HEK293 (cell line): Measurements from ENCODE around the gene NDOR1.

Source experiments
- OVOL3 ChIP-seq: fragments of 450-650 bp; formaldehyde crosslinking; IDR thresholded peaks from 2 replicates; pipeline ENCODE4 v1.5.1; 2016; ENCODE audit warnings: missing biosample characterization, missing genetic modification characterization
- ZNF274 ChIP-seq, 2 experiments: fragments of 200-500 bp in 1 of 2; fragments of 450-650 bp in 1 of 2; sonication (Bioruptor generic) in 1 of 2; formaldehyde crosslinking in 1 of 2; IDR thresholded peaks; 2 replicates each; pipeline versions ENCODE4 v1.5.1 to v1.6.1; 2014 to 2016; ENCODE audit warnings: borderline replicate concordance in 1 of 2, inconsistent platforms in 1 of 2, low read length in 1 of 2, missing biosample characterization in 1 of 2, missing genetic modification characterization in 1 of 2
- ZNF530 ChIP-seq: fragments of 450-650 bp; formaldehyde crosslinking; IDR thresholded peaks from 2 replicates; pipeline ENCODE4 v1.5.1; 2016; ENCODE audit warnings: low read depth, missing biosample characterization, missing genetic modification characterization
- ZNF626 ChIP-seq: fragments of 450-650 bp; sonication (Bioruptor Pico); formaldehyde crosslinking; IDR thresholded peaks from 2 replicates; pipeline ENCODE4 v1.5.1; 2018; ENCODE audit warnings: missing biosample characterization, missing genetic modification characterization, inconsistent platforms
- ZSCAN30 ChIP-seq: fragments of 450-650 bp; IDR thresholded peaks from 2 replicates; pipeline ENCODE4 v1.5.1; 2018; ENCODE audit warnings: missing biosample characterization, mild to moderate bottlenecking, missing genetic modification characterization, moderate library complexity
- TF ChIP-seq, protein P1 (sequence below): fragments of 450-650 bp; formaldehyde crosslinking; IDR thresholded peaks from 2 replicates; pipeline ENCODE4 v1.5.1; 2016; ENCODE audit warnings: missing biosample characterization, missing genetic modification characterization
- TF ChIP-seq, protein P2 (sequence below): fragments of 450-650 bp; formaldehyde crosslinking; IDR thresholded peaks from 2 replicates; pipeline ENCODE4 v1.5.1; 2016; ENCODE audit warnings: missing biosample characterization, missing genetic modification characterization
- TF ChIP-seq, protein P3 (sequence below): fragments of 450-650 bp; formaldehyde crosslinking; IDR thresholded peaks from 2 replicates; pipeline ENCODE4 v1.5.1; 2017; ENCODE audit warnings: missing biosample characterization, missing genetic modification characterization
- TF ChIP-seq, protein P4 (sequence below): fragments of 450-650 bp; formaldehyde crosslinking; IDR thresholded peaks from 2 replicates; pipeline ENCODE4 v1.5.1; 2016; ENCODE audit warnings: missing biosample characterization, missing genetic modification characterization, borderline replicate concordance
- TF ChIP-seq, protein P5 (sequence below): fragments of 450-650 bp; formaldehyde crosslinking; IDR thresholded peaks from 2 replicates; pipeline ENCODE4 v1.5.1; 2016; ENCODE audit warnings: missing biosample characterization, missing genetic modification characterization
- TF ChIP-seq, protein P6 (sequence below): fragments of 450-650 bp; formaldehyde crosslinking; IDR thresholded peaks from 2 replicates; pipeline ENCODE4 v1.5.1; 2016; ENCODE audit warnings: missing biosample characterization, missing genetic modification characterization
- TF ChIP-seq, protein P7 (sequence below): fragments of 450-650 bp; formaldehyde crosslinking; IDR thresholded peaks from 2 replicates; pipeline ENCODE4 v1.5.1; 2016; ENCODE audit warnings: missing biosample characterization, missing genetic modification characterization

DNA sequence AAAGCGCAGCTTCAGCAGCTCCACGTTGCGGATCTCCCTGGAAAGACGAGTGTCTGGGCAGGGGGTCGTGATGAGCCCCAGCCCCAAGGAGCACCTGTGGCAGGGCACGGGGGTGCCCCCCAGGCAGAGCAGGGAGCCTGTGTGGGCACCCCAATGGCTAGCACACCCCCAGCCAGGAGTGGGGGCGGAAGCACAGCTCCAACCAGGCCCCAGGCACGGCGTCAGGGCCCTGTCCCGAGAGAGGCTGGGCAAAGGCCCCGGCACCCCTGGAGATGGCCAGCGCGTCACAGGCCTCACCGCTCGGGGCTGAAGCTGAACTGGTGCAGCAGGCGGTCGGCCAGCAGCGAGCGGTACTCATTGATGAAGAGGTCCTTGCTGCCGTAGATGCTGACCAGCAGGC is 25.0 kb upstream of the NDOR1 start:
- TF ChIP-seq, protein P1, sequence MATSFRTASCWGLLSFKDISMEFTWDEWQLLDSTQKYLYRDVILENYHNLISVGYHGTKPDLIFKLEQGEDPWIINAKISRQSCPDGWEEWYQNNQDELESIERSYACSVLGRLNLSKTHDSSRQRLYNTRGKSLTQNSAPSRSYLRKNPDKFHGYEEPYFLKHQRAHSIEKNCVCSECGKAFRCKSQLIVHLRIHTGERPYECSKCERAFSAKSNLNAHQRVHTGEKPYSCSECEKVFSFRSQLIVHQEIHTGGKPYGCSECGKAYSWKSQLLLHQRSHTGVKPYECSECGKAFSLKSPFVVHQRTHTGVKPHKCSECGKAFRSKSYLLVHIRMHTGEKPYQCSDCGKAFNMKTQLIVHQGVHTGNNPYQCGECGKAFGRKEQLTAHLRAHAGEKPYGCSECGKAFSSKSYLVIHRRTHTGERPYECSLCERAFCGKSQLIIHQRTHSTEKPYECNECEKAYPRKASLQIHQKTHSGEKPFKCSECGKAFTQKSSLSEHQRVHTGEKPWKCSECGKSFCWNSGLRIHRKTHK (tag by site-specific recombination) = no peak
- TF ChIP-seq, protein P2, sequence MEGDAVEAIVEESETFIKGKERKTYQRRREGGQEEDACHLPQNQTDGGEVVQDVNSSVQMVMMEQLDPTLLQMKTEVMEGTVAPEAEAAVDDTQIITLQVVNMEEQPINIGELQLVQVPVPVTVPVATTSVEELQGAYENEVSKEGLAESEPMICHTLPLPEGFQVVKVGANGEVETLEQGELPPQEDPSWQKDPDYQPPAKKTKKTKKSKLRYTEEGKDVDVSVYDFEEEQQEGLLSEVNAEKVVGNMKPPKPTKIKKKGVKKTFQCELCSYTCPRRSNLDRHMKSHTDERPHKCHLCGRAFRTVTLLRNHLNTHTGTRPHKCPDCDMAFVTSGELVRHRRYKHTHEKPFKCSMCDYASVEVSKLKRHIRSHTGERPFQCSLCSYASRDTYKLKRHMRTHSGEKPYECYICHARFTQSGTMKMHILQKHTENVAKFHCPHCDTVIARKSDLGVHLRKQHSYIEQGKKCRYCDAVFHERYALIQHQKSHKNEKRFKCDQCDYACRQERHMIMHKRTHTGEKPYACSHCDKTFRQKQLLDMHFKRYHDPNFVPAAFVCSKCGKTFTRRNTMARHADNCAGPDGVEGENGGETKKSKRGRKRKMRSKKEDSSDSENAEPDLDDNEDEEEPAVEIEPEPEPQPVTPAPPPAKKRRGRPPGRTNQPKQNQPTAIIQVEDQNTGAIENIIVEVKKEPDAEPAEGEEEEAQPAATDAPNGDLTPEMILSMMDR (tag by site-specific recombination) = no peak
- no peak for TF ChIP-seq ZNF274 (IDR thresholded peaks at IDR 0.05; ENCODE audit: low read length)
- no peak for TF ChIP-seq ZNF274 (tag by site-specific recombination; IDR thresholded peaks at IDR 0.05; ENCODE audit: borderline replicate concordance)
- TF ChIP-seq ZNF626 = no peak
- TF ChIP-seq, protein P3, sequence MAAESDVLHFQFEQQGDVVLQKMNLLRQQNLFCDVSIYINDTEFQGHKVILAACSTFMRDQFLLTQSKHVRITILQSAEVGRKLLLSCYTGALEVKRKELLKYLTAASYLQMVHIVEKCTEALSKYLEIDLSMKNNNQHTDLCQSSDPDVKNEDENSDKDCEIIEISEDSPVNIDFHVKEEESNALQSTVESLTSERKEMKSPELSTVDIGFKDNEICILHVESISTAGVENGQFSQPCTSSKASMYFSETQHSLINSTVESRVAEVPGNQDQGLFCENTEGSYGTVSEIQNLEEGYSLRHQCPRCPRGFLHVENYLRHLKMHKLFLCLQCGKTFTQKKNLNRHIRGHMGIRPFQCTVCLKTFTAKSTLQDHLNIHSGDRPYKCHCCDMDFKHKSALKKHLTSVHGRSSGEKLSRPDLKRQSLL = no peak
- TF ChIP-seq, protein P4, sequence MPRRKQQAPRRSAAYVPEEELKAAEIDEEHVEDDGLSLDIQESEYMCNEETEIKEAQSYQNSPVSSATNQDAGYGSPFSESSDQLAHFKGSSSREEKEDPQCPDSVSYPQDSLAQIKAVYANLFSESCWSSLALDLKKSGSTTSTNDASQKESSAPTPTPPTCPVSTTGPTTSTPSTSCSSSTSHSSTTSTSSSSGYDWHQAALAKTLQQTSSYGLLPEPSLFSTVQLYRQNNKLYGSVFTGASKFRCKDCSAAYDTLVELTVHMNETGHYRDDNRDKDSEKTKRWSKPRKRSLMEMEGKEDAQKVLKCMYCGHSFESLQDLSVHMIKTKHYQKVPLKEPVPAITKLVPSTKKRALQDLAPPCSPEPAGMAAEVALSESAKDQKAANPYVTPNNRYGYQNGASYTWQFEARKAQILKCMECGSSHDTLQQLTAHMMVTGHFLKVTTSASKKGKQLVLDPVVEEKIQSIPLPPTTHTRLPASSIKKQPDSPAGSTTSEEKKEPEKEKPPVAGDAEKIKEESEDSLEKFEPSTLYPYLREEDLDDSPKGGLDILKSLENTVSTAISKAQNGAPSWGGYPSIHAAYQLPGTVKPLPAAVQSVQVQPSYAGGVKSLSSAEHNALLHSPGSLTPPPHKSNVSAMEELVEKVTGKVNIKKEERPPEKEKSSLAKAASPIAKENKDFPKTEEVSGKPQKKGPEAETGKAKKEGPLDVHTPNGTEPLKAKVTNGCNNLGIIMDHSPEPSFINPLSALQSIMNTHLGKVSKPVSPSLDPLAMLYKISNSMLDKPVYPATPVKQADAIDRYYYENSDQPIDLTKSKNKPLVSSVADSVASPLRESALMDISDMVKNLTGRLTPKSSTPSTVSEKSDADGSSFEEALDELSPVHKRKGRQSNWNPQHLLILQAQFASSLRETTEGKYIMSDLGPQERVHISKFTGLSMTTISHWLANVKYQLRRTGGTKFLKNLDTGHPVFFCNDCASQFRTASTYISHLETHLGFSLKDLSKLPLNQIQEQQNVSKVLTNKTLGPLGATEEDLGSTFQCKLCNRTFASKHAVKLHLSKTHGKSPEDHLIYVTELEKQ (tag by site-specific recombination) = no peak
- TF ChIP-seq, protein P5, sequence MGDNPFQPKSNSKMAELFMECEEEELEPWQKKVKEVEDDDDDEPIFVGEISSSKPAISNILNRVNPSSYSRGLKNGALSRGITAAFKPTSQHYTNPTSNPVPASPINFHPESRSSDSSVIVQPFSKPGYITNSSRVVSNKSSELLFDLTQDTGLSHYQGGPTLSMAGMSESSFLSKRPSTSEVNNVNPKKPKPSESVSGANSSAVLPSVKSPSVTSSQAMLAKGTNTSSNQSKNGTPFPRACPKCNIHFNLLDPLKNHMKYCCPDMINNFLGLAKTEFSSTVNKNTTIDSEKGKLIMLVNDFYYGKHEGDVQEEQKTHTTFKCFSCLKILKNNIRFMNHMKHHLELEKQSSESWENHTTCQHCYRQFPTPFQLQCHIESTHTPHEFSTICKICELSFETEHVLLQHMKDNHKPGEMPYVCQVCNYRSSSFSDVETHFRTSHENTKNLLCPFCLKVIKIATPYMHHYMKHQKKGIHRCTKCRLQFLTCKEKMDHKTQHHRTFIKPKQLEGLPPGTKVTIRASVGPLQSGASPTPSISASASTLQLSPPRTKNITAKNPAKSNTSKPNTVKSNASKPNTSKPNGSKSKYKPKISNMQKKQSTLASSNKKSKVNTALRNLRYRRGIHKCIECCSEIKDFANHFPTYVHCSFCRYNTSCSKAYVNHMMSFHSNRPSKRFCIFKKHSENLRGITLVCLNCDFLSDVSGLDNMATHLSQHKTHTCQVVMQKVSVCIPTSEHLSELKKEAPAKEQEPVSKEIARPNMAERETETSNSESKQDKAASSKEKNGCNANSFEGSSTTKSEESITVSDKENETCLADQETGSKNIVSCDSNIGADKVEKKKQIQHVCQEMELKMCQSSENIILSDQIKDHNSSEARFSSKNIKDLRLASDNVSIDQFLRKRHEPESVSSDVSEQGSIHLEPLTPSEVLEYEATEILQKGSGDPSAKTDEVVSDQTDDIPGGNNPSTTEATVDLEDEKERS (tag by site-specific recombination) = no peak
- no peak for TF ChIP-seq OVOL3
- no peak for TF ChIP-seq ZSCAN30 (tag by site-specific recombination)
- TF ChIP-seq, protein P6, sequence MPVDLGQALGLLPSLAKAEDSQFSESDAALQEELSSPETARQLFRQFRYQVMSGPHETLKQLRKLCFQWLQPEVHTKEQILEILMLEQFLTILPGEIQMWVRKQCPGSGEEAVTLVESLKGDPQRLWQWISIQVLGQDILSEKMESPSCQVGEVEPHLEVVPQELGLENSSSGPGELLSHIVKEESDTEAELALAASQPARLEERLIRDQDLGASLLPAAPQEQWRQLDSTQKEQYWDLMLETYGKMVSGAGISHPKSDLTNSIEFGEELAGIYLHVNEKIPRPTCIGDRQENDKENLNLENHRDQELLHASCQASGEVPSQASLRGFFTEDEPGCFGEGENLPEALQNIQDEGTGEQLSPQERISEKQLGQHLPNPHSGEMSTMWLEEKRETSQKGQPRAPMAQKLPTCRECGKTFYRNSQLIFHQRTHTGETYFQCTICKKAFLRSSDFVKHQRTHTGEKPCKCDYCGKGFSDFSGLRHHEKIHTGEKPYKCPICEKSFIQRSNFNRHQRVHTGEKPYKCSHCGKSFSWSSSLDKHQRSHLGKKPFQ (tag by site-specific recombination) = no peak
- TF ChIP-seq, protein P7, sequence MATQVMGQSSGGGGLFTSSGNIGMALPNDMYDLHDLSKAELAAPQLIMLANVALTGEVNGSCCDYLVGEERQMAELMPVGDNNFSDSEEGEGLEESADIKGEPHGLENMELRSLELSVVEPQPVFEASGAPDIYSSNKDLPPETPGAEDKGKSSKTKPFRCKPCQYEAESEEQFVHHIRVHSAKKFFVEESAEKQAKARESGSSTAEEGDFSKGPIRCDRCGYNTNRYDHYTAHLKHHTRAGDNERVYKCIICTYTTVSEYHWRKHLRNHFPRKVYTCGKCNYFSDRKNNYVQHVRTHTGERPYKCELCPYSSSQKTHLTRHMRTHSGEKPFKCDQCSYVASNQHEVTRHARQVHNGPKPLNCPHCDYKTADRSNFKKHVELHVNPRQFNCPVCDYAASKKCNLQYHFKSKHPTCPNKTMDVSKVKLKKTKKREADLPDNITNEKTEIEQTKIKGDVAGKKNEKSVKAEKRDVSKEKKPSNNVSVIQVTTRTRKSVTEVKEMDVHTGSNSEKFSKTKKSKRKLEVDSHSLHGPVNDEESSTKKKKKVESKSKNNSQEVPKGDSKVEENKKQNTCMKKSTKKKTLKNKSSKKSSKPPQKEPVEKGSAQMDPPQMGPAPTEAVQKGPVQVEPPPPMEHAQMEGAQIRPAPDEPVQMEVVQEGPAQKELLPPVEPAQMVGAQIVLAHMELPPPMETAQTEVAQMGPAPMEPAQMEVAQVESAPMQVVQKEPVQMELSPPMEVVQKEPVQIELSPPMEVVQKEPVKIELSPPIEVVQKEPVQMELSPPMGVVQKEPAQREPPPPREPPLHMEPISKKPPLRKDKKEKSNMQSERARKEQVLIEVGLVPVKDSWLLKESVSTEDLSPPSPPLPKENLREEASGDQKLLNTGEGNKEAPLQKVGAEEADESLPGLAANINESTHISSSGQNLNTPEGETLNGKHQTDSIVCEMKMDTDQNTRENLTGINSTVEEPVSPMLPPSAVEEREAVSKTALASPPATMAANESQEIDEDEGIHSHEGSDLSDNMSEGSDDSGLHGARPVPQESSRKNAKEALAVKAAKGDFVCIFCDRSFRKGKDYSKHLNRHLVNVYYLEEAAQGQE (tag by site-specific recombination) = no peak
- no peak for TF ChIP-seq ZNF530 (tag by site-specific recombination)
